ENCODE data around the gene APLP2.

Gene APLP2

DNA sequence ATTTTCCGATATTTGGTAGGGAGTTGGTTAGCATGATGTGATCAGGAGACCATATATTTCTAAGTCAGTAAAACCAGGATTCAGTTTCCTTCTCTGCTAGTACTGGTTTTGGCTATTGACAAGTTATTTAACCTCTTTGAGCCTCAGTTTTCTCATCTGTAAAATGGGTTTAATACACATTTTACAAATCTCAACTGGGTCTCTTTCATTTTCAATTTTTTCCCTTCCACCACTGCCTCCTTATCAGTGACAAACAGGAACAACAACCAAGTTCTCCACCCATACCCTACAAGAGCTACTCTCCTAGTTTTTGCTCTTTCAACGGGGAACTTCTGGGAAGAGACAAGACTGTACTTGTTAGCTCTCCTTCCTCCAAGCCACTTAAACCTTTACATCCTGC lies 6.2 kb upstream of the APLP2 start:
- DNase-seq (ENCODE audit: low spot score) = no peak
- in situ Hi-C loops (cut with MboI; ENCODE audit: low pct_unique_long_range_greater_than_20kb, low sequenced_read_pairs, unreplicated experiment) = no loop called here
- TF ChIP-seq, protein P1, sequence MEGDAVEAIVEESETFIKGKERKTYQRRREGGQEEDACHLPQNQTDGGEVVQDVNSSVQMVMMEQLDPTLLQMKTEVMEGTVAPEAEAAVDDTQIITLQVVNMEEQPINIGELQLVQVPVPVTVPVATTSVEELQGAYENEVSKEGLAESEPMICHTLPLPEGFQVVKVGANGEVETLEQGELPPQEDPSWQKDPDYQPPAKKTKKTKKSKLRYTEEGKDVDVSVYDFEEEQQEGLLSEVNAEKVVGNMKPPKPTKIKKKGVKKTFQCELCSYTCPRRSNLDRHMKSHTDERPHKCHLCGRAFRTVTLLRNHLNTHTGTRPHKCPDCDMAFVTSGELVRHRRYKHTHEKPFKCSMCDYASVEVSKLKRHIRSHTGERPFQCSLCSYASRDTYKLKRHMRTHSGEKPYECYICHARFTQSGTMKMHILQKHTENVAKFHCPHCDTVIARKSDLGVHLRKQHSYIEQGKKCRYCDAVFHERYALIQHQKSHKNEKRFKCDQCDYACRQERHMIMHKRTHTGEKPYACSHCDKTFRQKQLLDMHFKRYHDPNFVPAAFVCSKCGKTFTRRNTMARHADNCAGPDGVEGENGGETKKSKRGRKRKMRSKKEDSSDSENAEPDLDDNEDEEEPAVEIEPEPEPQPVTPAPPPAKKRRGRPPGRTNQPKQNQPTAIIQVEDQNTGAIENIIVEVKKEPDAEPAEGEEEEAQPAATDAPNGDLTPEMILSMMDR (IDR thresholded peaks at IDR 0.05; ENCODE audit: extremely low read depth, insufficient read depth, missing control alignments) = no peak

DNA sequence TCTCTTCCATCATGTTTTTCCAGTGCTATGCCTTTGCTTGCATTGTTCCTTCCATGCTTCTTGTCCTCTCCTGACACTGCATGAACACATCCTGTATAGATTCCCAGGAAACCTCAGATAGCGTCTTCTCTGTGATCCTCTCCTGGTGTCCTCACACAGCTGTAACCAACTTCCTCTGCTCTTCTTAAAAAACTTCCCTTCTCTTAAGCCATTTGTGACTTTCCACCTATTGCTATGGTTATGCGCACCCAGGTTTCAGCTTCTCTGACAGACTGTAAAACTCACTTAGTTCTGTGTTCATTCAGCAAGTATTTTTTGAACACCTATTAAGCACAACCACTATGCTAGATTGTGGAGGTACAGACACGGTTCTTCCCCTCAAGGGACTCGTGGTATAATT lies 5.1 kb upstream of the APLP2 start:
- no peak for DNase-seq (ENCODE audit: low spot score)
- in situ Hi-C loops (cut with MboI; ENCODE audit: low pct_unique_long_range_greater_than_20kb, low sequenced_read_pairs, unreplicated experiment) = no loop called here
- TF ChIP-seq, protein P1 (IDR thresholded peaks at IDR 0.05; ENCODE audit: extremely low read depth, insufficient read depth, missing control alignments) = no peak

DNA sequence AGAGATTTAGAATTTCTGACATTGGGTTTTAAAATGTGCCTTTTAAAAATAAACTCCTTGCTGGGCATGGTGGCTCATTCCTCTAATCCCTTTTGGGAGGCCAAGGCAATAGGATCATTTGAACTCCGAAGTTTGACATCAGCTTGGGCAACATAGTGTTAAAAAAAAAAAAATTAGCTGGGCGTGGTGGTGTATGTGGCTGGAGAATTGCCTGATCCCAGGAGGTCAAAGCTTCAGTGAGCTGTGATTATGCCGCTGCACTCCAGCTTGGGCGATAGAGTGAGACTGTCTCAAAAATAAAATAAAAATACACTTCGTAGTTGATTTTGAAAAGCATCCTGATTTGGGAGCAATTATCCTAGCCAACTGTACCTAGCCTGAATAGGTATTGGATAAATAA lies 3.4 kb upstream of the APLP2 start:
- TF ChIP-seq, protein P1 (IDR thresholded peaks at IDR 0.05; ENCODE audit: extremely low read depth, insufficient read depth, missing control alignments) = no peak
- DNase-seq (ENCODE audit: low spot score) = no peak
- in situ Hi-C loops (cut with MboI; ENCODE audit: low pct_unique_long_range_greater_than_20kb, low sequenced_read_pairs, unreplicated experiment) = no loop called here

DNA sequence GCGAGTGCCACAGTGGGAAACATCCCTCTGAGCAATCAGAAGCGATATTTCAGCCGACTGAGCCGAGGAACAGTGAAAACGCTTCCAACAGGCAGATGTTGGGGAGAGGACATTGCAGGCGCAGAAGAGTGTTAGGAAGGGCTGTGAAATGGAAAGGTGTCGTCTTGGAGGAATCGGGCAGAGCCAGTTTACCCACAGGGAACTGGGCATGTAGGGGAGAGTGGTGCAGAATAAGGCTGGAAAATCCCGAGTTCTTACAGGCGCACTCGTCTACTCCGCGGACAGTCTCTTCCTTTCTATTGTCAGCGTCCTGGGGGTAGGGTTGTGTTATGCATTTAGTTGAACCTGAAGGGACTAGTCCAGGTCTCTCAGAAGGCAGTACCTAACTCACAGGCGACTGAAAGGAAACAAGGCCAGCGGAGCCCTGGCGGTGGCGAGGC lies 1.1 kb upstream of the APLP2 start:
- in situ Hi-C loops (cut with MboI; ENCODE audit: low pct_unique_long_range_greater_than_20kb, low sequenced_read_pairs, unreplicated experiment) = no loop called here

DNA sequence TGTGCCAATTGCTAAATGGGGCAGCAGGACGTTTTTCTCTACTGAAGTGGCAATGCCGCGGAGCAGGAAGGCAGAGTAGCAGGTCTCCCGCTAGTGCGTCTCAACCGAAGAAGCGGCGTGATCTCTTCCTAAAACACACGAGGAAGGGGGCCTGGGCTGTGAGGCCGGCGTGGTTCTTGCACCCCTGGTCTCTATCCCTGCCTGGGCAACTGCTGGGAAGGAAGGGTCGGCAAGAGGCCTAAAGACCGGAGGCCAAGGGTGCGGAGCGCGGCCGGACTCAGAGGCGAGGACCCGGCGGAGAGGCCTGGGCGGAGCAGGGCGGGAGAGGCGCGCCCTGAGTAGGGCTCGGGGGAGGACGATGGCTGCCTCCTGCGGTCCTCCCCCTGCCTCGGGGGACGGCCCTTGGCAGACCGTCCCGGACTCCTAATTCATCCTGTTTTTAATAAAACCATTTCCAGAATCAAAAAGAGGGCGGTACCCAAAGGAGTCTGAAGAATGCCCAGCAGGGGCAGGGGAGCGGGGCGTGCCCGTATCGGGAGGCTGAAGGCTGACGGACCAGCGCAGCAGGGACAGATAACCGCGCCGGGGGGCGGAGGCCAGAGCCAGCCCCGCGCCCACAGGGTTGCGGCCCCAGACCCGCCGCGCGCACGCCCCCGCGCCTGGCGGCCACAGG lies 572 bp upstream of the APLP2 start:
- in situ Hi-C loops (cut with MboI; ENCODE audit: low pct_unique_long_range_greater_than_20kb, low sequenced_read_pairs, unreplicated experiment) = no loop called here
- TF ChIP-seq, protein P1 (IDR thresholded peaks at IDR 0.05; ENCODE audit: extremely low read depth, insufficient read depth, missing control alignments) = no peak
- DNase-seq (ENCODE audit: low spot score) = no peak

More for the DNA sequence above, 1.1 kb upstream of the APLP2 start:
- DNase-seq (ENCODE audit: low spot score) = no peak
- TF ChIP-seq, protein P1 (IDR thresholded peaks at IDR 0.05; ENCODE audit: extremely low read depth, insufficient read depth, missing control alignments) = no peak

DNA sequence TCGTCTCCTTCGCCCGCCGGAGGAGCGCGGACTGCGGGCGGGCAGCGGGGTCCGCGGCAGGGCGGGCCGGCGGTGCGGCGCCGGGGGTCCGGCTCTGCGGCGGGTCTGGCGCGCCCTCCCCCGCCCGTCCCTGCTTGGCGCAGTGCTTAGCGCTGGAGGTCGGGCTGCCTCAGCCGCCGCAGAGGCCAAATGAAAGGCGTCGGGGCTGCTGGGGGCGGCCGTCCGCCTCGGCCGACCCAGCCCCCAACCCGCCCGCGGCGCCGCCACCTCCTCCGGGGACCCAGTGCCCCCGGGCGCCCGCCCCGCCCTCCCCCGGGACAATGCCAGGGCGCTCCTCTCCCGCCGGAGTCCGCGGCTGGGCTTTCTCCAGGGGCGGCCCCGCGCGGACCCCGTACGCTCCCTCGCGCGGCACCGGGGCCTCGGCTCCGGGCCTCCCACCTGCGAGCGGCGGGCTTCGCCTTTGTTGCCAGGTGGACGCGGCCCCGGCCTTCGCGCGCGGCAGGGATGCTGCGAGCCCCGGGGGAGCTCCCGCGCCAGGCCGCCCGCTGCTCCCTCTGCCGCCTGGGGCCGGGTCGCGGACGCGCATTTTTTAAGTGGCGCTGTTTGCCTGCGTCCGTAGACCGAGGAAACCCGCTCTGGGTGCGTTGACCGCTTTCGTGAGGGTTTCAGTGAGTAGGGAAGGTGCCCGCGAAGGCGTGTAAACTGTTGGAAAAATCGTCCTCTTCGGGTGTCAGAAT lies 583 bp downstream of the APLP2 start:
- in situ Hi-C loops (cut with MboI; ENCODE audit: low pct_unique_long_range_greater_than_20kb, low sequenced_read_pairs, unreplicated experiment) = no loop called here
- peak; percentile 74 for DNase-seq (ENCODE audit: low spot score)
- TF ChIP-seq, protein P1 (IDR thresholded peaks at IDR 0.05; ENCODE audit: extremely low read depth, insufficient read depth, missing control alignments) = peak; percentile 39

All from GM13977 (cell line).